Heart left ventricle (tissue), 16 donors: ENCODE data around the gene HIPK1. TPM values are rescaled to one million over a fixed set of nuclear protein-coding genes. Genes with fewer than 3 reads are reported as not detected.

ENCODE experiments used
- ATAC-seq, 4 donors: fragments of 200-7000 bp; cut with Tn5 transposase; one replicate each; pipeline ENCODE4 v1.9.1; 2020 to 2022; ENCODE audit warnings: moderate library complexity in 4 of 4, mild to moderate bottlenecking in 3 of 4, moderate number of reproducible peaks in 1 of 4
- DNase-seq, 5 donors: peaks; one replicate each; pipeline ENCODE4 v3.0.0-alpha.2; 2020
- H3K27ac ChIP-seq, 12 donors: fragments of 200-600 bp; sonication (generic) in 4 of 12; one replicate each; pipeline versions ENCODE4 v1.5.0 to v1.8.0; 2016 to 2022; ENCODE audit warnings: mild to moderate bottlenecking in 2 of 12
- H3K27me3 ChIP-seq, 9 donors: fragments of 200-600 bp; sonication (generic) in 2 of 9; one replicate each; pipeline versions ENCODE4 v1.5.1 to v1.8.0; 2016 to 2022; ENCODE audit warnings: mild to moderate bottlenecking in 3 of 9
- H3K36me3 ChIP-seq, 9 donors: fragments of 200-600 bp; sonication (generic) in 2 of 9; one replicate each; pipeline versions ENCODE4 v1.5.0 to v1.8.0; 2018 to 2022; ENCODE audit warnings: mild to moderate bottlenecking in 2 of 9
- H3K4me1 ChIP-seq, 12 donors: fragments of 200-600 bp; sonication (generic) in 4 of 12; one replicate each; pipeline versions ENCODE4 v1.5.0 to v1.8.0; 2016 to 2022; ENCODE audit warnings: mild to moderate bottlenecking in 3 of 12
- H3K4me3 ChIP-seq, 12 donors: fragments of 200-600 bp; sonication (generic) in 4 of 12; one replicate each; pipeline versions ENCODE4 v1.5.0 to v1.8.0; 2017 to 2022; ENCODE audit warnings: mild to moderate bottlenecking in 9 of 12, moderate library complexity in 4 of 12
- H3K9me3 ChIP-seq, 12 donors: fragments of 200-600 bp; sonication (generic) in 4 of 12; one replicate each; pipeline versions ENCODE4 v1.5.0 to v1.8.0; 2016 to 2022; ENCODE audit warnings: mild to moderate bottlenecking in 1 of 12
- POLR2A ChIP-seq, 2 donors: fragments of 450-650 bp; IDR thresholded peaks; one replicate each; pipeline ENCODE4 v1.6.1; 2017; ENCODE audit warnings: antibody characterized with exemption in 2 of 2, mild to moderate bottlenecking in 2 of 2, moderate library complexity in 2 of 2
- WGBS, 4 donors: extraction: QIAGEN DNeasy Blood & Tissue Kit in 2 of 4; methylation state at CpG; one replicate each; pipeline versions ENCODE4 v1.1.5 to v1.1.7; 2013 to 2018; 5-methylcytosine and 5-hydroxymethylcytosine counted together
- intact Hi-C, 10 donors: fragments of 100-400 bp; cut with DNase I; formaldehyde crosslinking; loops; one replicate each; pipeline versions ENCODE4 v1.11.1 to v1.14.2; 2022
- polyA plus RNA-seq, 2 donors: library from polyadenylated mRNA; stranded (reverse); fragments of 200-250 nt; gene quantifications; one replicate each; pipeline ENCODE4 v1.2.3, GENCODE V29; 2013
- total RNA-seq, 9 donors: library from RNA; depleted of rRNA in 2 of 9; stranded (reverse); fragments of >200 nt in 2 of 9; fragmentation: NEBNext Ultra II Directional in 3 of 9; extraction: Animal tissue kit (Norgen Biotek cat#: 25700) in 3 of 9; gene quantifications; one replicate each; pipeline versions ENCODE4 v1.1.0 to v1.2.4, GENCODE V29; 2016 to 2023
- TF ChIP-seq, protein P1 (sequence below), 12 donors: fragments of 200-600 bp; sonication (generic) in 4 of 12; IDR thresholded peaks; one replicate each; pipeline versions ENCODE4 v1.5.0 to v1.8.0; 2018 to 2022; ENCODE audit warnings: antibody characterized with exemption in 12 of 12, mild to moderate bottlenecking in 5 of 12
- donor health status: ischemic (EF 13 %, LVEDD 7.1; RV severe dilation, severe dysfunction).
- donor health status: healthy with polysubstance abuse.
- donor health status: DM: no; HTN: yes; CAD: no.
- donor health status: DM: no; HTN: no; CAD: no.
- donor health status: ischemic (EF 25% LVEDD 6.9; RV normal size, moderate dysfunction).
- donor health status: ischemic (EF 25% LVEDD 5.7; RV mildly dilated, moderate dysfunction).
- donor health status: healthy.
- donor health status: DM: yes; HTN: yes; CAD: no.
- donor health status: ischemic (EF 35%, LVEDD 5.7; RV mildly dilated, moderate dysfunction).
- donor health status: nonischemic (EF 11% LVEDD 7.7; RV severe dilation, severe dysfunction).
- donor health status: DM: yes; HTN: yes; CAD: no.
- donor health status: PGD.
- donor health status: ischemic (EF 29% LVEDD 5.4; RV normal size, mild dysfunction).
- donor health status: nonischemic (EF 23%, LVEDD 6.1; RV moderate dilation, normal function).

The HIPK1 gene
- total and polyA plus RNA-seq, 11 donors: 7.0 to 102 (median 52.4) TPM

DNA sequence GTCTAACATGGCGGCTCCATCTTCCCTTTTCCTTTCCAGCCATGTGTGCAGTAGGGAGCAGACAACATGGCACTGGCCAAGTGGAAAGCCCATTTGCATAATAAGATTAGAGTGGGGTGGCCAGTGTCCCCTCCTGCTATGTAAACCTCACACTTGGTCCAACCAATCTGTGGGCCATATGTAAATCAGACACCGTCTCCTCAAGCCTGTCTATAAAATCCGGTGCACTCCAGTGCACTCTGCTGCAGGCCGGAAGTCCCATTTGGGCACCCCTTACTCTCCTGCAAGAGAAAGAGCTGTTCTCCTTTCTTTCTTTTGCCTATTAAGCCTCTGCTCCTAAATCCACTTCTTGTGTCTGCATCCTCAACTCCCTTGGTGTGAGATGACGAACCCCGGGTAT lies 94.3 kb downstream of the HIPK1 start:
- Histone ChIP-seq H3K9me3 (no peaks in the 10 kb centered on the region), H3K36me3 (no peaks in the 10 kb centered on the region), H3K27ac (no peak overlapping the region), H3K27me3 (no peaks in the 10 kb centered on the region), H3K4me3 (no peak overlapping the region), H3K4me1 (no peaks in the 10 kb centered on the region)
- WGBS, 4 donors: 83 to 91% (median 88%) methylated on average over 6 of the region's 6 CpGs
- intact Hi-C loops: no loop called here
- TF ChIP-seq, protein P1, sequence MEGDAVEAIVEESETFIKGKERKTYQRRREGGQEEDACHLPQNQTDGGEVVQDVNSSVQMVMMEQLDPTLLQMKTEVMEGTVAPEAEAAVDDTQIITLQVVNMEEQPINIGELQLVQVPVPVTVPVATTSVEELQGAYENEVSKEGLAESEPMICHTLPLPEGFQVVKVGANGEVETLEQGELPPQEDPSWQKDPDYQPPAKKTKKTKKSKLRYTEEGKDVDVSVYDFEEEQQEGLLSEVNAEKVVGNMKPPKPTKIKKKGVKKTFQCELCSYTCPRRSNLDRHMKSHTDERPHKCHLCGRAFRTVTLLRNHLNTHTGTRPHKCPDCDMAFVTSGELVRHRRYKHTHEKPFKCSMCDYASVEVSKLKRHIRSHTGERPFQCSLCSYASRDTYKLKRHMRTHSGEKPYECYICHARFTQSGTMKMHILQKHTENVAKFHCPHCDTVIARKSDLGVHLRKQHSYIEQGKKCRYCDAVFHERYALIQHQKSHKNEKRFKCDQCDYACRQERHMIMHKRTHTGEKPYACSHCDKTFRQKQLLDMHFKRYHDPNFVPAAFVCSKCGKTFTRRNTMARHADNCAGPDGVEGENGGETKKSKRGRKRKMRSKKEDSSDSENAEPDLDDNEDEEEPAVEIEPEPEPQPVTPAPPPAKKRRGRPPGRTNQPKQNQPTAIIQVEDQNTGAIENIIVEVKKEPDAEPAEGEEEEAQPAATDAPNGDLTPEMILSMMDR (IDR thresholded peaks at IDR 0.05): no peak
- TF ChIP-seq POLR2A (IDR thresholded peaks at IDR 0.05): no peak
- DNase-seq: no peak
- ATAC-seq: no peak

DNA sequence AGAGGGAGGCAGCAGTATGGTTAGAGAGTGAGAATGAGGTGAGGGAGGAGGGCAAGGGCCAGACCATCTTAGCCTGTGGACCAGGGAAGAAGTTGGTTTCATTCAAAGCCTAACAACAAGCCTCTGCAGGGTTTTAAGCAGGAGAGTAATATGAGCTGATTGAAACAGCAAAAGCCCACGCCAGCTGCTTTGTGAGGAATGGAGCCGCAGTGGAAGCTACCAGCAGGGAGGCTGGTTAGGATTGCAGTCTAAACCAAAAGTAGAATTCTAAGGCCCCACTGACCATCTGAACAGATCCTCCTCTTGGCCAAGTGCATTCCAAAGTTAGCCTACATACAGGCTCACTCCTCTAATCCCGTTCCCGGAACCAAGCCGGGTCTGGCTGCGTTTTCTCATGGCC lies 94.9 kb downstream of the HIPK1 start:
- Histone ChIP-seq H3K4me1 (no peaks in the 10 kb centered on the region), H3K27me3 (no peaks in the 10 kb centered on the region), H3K9me3 (no peaks in the 10 kb centered on the region), H3K4me3 (no peak overlapping the region), H3K36me3 (no peaks in the 10 kb centered on the region), H3K27ac (no peak overlapping the region)
- 85 to 92% (median 89%) methylated on average over 6 of the region's 6 CpGs for WGBS, 4 donors
- ATAC-seq: no peak
- no peak for TF ChIP-seq POLR2A (IDR thresholded peaks at IDR 0.05)
- TF ChIP-seq, protein P1 (IDR thresholded peaks at IDR 0.05): no peak
- DNase-seq: no peak
- intact Hi-C loops: no loop called here

DNA sequence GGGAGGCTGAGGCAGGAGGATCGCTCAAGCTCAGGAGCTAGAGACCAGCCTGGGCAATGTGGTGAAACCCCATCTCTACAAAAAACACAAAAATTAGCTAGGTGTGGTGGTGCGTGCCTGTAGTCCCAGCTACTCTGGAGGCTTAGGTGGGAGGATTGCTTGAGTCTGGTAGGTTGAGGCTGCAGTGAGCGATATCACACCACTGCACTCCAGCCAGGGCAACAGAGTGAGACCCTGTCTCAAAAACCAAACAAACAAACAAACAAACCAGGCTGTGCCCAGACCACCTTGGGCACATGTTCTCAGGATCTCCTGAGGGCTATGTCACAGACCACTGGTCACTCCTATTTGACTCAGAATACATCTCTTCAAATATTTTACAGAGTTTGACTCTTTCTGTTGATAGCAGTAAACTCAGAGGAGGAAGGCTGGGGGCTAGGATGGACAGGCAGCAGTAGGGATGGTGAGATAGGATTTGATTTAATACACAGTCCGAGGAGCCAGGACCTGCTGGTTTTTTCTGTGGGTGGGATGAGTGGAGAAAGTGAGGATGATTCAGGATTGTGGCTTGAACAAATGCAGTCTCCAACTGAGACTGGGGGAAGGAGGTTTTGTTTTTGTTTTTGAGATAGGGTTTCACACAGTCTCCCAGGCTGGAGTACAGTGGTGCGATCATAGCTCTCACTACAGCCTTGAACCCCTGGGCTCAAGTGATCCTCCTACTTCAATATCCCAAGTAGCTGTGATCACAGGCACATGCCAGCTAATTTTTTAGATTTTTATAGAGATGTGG lies 96.7 kb downstream of the HIPK1 start:
- no peak for TF ChIP-seq POLR2A (IDR thresholded peaks at IDR 0.05)
- TF ChIP-seq, protein P1 (IDR thresholded peaks at IDR 0.05): no peak
- no peaks in the 10 kb centered on the region for H3K9me3 ChIP-seq
- WGBS, 4 donors: 93 to 96% (median 96%) methylated on average over 5 of the region's 5 CpGs
- H3K4me1 ChIP-seq: no peaks in the 10 kb centered on the region
- ATAC-seq (no peak), DNase-seq (no peak)
- no peaks in the 10 kb centered on the region for H3K36me3 ChIP-seq
- H3K4me3 ChIP-seq: no peak overlapping the region
- intact Hi-C loops: no loop called here
- H3K27me3 ChIP-seq: no peaks in the 10 kb centered on the region
- no peak overlapping the region for H3K27ac ChIP-seq

DNA sequence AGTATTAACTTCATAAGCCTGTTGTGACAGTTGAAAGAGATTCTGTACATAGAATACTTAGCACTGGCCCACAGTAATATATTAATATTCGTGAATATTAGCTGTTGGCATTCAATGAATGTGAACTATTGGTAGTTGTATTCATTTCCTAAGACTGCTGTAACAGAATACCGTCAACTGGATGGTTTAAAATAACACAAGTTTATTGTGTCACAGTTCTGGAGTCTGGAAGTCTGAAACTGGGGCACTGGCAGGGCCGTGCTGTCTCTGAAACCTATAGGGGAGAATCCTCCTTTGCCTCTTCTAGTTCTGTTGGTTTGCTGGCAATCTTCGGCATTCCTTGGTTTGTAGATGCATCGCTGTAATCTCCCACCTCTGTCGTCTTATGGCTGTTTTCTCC lies 97.7 kb downstream of the HIPK1 start:
- ATAC-seq: no peak
- no peaks in the 10 kb centered on the region for H3K27me3 ChIP-seq
- H3K4me3 ChIP-seq: no peak overlapping the region
- H3K36me3 ChIP-seq: no peaks in the 10 kb centered on the region
- no peak for DNase-seq
- no peak overlapping the region for H3K27ac ChIP-seq
- intact Hi-C loops: no loop called here
- H3K4me1 ChIP-seq: no peaks in the 10 kb centered on the region
- no peak for TF ChIP-seq POLR2A (IDR thresholded peaks at IDR 0.05)
- TF ChIP-seq, protein P1 (IDR thresholded peaks at IDR 0.05): no peak
- H3K9me3 ChIP-seq: no peaks in the 10 kb centered on the region
- 86 to 90% (median 89%) methylated on average over 6 of the region's 6 CpGs for WGBS, 4 donors

Other genes with a start within 250 kb of the HIPK1 start
- 10 to 100 TPM in 8 of 9 donors, 1 to 10 TPM in 1; 5.5 to 19.7 (median 11.9) TPM for gene PHTF1, start 169.8 kb upstream of the HIPK1 start, total RNA-seq
- gene PHTF1, start 169.8 kb upstream of the HIPK1 start, polyA plus RNA-seq: 10 to 100 TPM in 1 of 2 donors, 1 to 10 TPM in 1; 3.2 to 13.6 TPM
- 10 to 100 TPM in 5 of 9 donors, 1 to 10 TPM in 4; 7.8 to 17.8 (median 10.6) TPM for gene RSBN1, start 116.8 kb upstream of the HIPK1 start, total RNA-seq
- gene RSBN1, start 116.8 kb upstream of the HIPK1 start, polyA plus RNA-seq: 1 to 10 TPM; 2.5 to 3.7 TPM
- 1 to 10 TPM in 2 of 9 donors, under 1 TPM in 7; 0.16 to 4.2 (median 0.60) TPM for gene PTPN22, start 57.6 kb upstream of the HIPK1 start, total RNA-seq
- gene PTPN22, start 57.6 kb upstream of the HIPK1 start, polyA plus RNA-seq: under 1 TPM; 0.21 to 0.23 TPM
- gene BCL2L15, start 41.7 kb upstream of the HIPK1 start, total RNA-seq: under 1 TPM in 4 of 9 donors, not detected in 5; 0.07 to 0.61 (median 0.38) TPM
- gene BCL2L15, start 41.7 kb upstream of the HIPK1 start, polyA plus RNA-seq: under 1 TPM; 0.01 to 0.08 TPM
- 10 to 100 TPM in 6 of 9 donors, 1 to 10 TPM in 3; 7.3 to 17.2 (median 10.8) TPM for gene AP4B1, start 24.5 kb upstream of the HIPK1 start, total RNA-seq
- gene AP4B1, start 24.5 kb upstream of the HIPK1 start, polyA plus RNA-seq: 1 to 10 TPM; 7.5 to 9.4 TPM
- 1 to 10 TPM; 1.2 to 6.0 (median 2.2) TPM for gene DCLRE1B, start 24.0 kb upstream of the HIPK1 start, total RNA-seq
- 1 to 10 TPM in 1 of 2 donors, under 1 TPM in 1; 0.38 to 2.8 TPM for gene DCLRE1B, start 24.0 kb upstream of the HIPK1 start, polyA plus RNA-seq
- 10 to 100 TPM in 7 of 9 donors, 1 to 10 TPM in 2; 5.3 to 27.2 (median 13.5) TPM for gene OLFML3, start 50.1 kb downstream of the HIPK1 start, total RNA-seq
- 1 to 10 TPM; 5.1 to 7.8 TPM for gene OLFML3, start 50.1 kb downstream of the HIPK1 start, polyA plus RNA-seq
- under 1 TPM in 3 of 9 donors, not detected in 6; 0.11 to 0.77 (median 0.20) TPM for gene SYT6, start 224.5 kb downstream of the HIPK1 start, total RNA-seq
- under 1 TPM in 1 of 2 donors, not detected in 1; 0.08 TPM for gene SYT6, start 224.5 kb downstream of the HIPK1 start, polyA plus RNA-seq